ENCODE results near the gene OR6C2. TPM values are rescaled to one million over a fixed set of nuclear protein-coding genes. Genes with fewer than 3 reads are reported as not detected.
"Not testable (repeated sequence)": the region's sequence is repeated elsewhere in the genome, so short reads cannot be mapped to it uniquely, and the experiment has no call there.

Gene OR6C2
- not detected for total RNA-seq

GRCh38 chr12:55443776-55444175 lies at the start of gene OR6C2:
OR6C2 (plus strand) TSS chr12:55444076; CDS start chr12:55452214, 8,138 bp downstream.
- DNase-seq: no peak
- Mint-ChIP-seq H3K9me3 (peaks cover 6% of the 10 kb centered on the region), H3K36me3 (no peaks in the 10 kb centered on the region), H3K27ac (no peak within 1 kb of the TSS), H3K27me3 (peaks cover 15% of the 10 kb centered on the region), H3K4me3 (no peak within 1 kb of the TSS), H3K4me1 (no peaks in the 10 kb centered on the region)
- ATAC-seq (ENCODE audit: low read depth): no peak
- POLR2A ChIA-PET: no interaction called here

- ATAC-seq (ENCODE audit: low read depth) (no peak), DNase-seq (no peak)
- POLR2A ChIA-PET: no interaction called here
- H3K27me3 Mint-ChIP-seq: peaks cover 29% of the 10 kb centered on the region
- H3K4me3 Mint-ChIP-seq: no peak overlapping the region
- H3K4me1 Mint-ChIP-seq: no peaks in the 10 kb centered on the region
- H3K9me3 Mint-ChIP-seq: no peaks in the 10 kb centered on the region
- no peaks in the 10 kb centered on the region for H3K36me3 Mint-ChIP-seq
- no peak overlapping the region for H3K27ac Mint-ChIP-seq
Observed at GRCh38 chr12:55396326-55396725, 47.5 kb upstream of the OR6C2 start.

- Mint-ChIP-seq H3K27ac (no peak within 1 kb of the TSS), H3K27me3 (peaks cover 26% of the 10 kb centered on the region), H3K4me1 (no peaks in the 10 kb centered on the region), H3K4me3 (no peak within 1 kb of the TSS), H3K9me3 (no peaks in the 10 kb centered on the region), H3K36me3 (no peaks in the 10 kb centered on the region)
- POLR2A ChIA-PET: no interaction called here
- ATAC-seq (ENCODE audit: low read depth): no peak
- no peak for DNase-seq
Observed at GRCh38 chr12:55400229-55400628, 43.6 kb upstream of the OR6C2 start, which contains the start of gene OR6C65. OR6C65 (plus strand) TSS chr12:55400529; CDS start chr12:55400529, 0 bp downstream.

- DNase-seq (no peak), ATAC-seq (ENCODE audit: low read depth) (no peak)
- H3K27ac Mint-ChIP-seq: no peak overlapping the region
- POLR2A ChIA-PET: no interaction called here
- H3K9me3 Mint-ChIP-seq: no peaks in the 10 kb centered on the region
- H3K4me1 Mint-ChIP-seq: no peaks in the 10 kb centered on the region
- peaks cover 19% of the 10 kb centered on the region for H3K27me3 Mint-ChIP-seq
- H3K36me3 Mint-ChIP-seq: no peaks in the 10 kb centered on the region
- no peak overlapping the region for H3K4me3 Mint-ChIP-seq
Observed at GRCh38 chr12:55407866-55408265, 36.0 kb upstream of the OR6C2 start.

GRCh38 chr12:55409133-55409532 lies 34.7 kb upstream of the OR6C2 start:
- ATAC-seq (ENCODE audit: low read depth); POLR2A ChIA-PET; H3K4me3 Mint-ChIP-seq; H3K4me1 Mint-ChIP-seq; H3K9me3 Mint-ChIP-seq; H3K36me3 Mint-ChIP-seq; H3K27ac Mint-ChIP-seq; DNase-seq: not testable (repeated sequence)
- H3K27me3 Mint-ChIP-seq: peaks cover 21% of the 10 kb centered on the region

- ATAC-seq (ENCODE audit: low read depth); POLR2A ChIA-PET; DNase-seq; H3K36me3 Mint-ChIP-seq; H3K4me1 Mint-ChIP-seq; H3K9me3 Mint-ChIP-seq; H3K4me3 Mint-ChIP-seq; H3K27ac Mint-ChIP-seq: not testable (repeated sequence)
- peaks cover 35% of the 10 kb centered on the region for H3K27me3 Mint-ChIP-seq
Observed at GRCh38 chr12:55412138-55412537, 31.7 kb upstream of the OR6C2 start.

GRCh38 chr12:55413498-55414388 lies 30.1 kb upstream of the OR6C2 start:
- DNase-seq; H3K4me1 Mint-ChIP-seq; H3K27ac Mint-ChIP-seq; H3K9me3 Mint-ChIP-seq; POLR2A ChIA-PET; H3K36me3 Mint-ChIP-seq; ATAC-seq (ENCODE audit: low read depth); H3K4me3 Mint-ChIP-seq: not testable (repeated sequence)
- H3K27me3 Mint-ChIP-seq: peaks cover 34% of the 10 kb centered on the region

GRCh38 chr12:55414396-55414823 lies 29.5 kb upstream of the OR6C2 start:
- DNase-seq; H3K4me3 Mint-ChIP-seq; POLR2A ChIA-PET; H3K9me3 Mint-ChIP-seq; H3K36me3 Mint-ChIP-seq; H3K27ac Mint-ChIP-seq; ATAC-seq (ENCODE audit: low read depth); H3K4me1 Mint-ChIP-seq: not testable (repeated sequence)
- H3K27me3 Mint-ChIP-seq: peaks cover 34% of the 10 kb centered on the region

- POLR2A ChIA-PET, H3K27ac Mint-ChIP-seq, H3K9me3 Mint-ChIP-seq, H3K4me1 Mint-ChIP-seq, DNase-seq, H3K4me3 Mint-ChIP-seq, H3K36me3 Mint-ChIP-seq: not testable (repeated sequence)
- H3K27me3 Mint-ChIP-seq: peaks cover 34% of the 10 kb centered on the region
- peak; percentile 68 for ATAC-seq (ENCODE audit: low read depth)
Observed at GRCh38 chr12:55414889-55415288, 29.0 kb upstream of the OR6C2 start.

- no peak overlapping the region for H3K27ac Mint-ChIP-seq
- no peaks in the 10 kb centered on the region for H3K9me3 Mint-ChIP-seq
- H3K4me1 Mint-ChIP-seq: peaks cover 4% of the 10 kb centered on the region
- ATAC-seq (ENCODE audit: low read depth) (no peak), DNase-seq (no peak)
- H3K36me3 Mint-ChIP-seq: no peaks in the 10 kb centered on the region
- POLR2A ChIA-PET: no interaction called here
- H3K4me3 Mint-ChIP-seq: no peak overlapping the region
- peaks cover 36% of the 10 kb centered on the region for H3K27me3 Mint-ChIP-seq
Observed at GRCh38 chr12:55416961-55417360, 26.9 kb upstream of the OR6C2 start.

GRCh38 chr12:55420307-55420962 lies 23.4 kb upstream of the OR6C2 start:
- H3K27ac Mint-ChIP-seq: no peak overlapping the region
- no peaks in the 10 kb centered on the region for H3K9me3 Mint-ChIP-seq
- H3K27me3 Mint-ChIP-seq: peaks cover 30% of the 10 kb centered on the region
- no peak overlapping the region for H3K4me3 Mint-ChIP-seq
- no peaks in the 10 kb centered on the region for H3K36me3 Mint-ChIP-seq
- no peak for DNase-seq
- no peak for ATAC-seq (ENCODE audit: low read depth)
- H3K4me1 Mint-ChIP-seq: peaks cover 1% of the 10 kb centered on the region
- POLR2A ChIA-PET: no interaction called here

- no peaks in the 10 kb centered on the region for H3K9me3 Mint-ChIP-seq
Observed at GRCh38 chr12:55425954-55426353, 17.9 kb upstream of the OR6C2 start, which contains the start of gene OR6C76. OR6C76 (plus strand) TSS chr12:55426254; CDS start chr12:55426254, 0 bp downstream.

GRCh38 chr12:55428331-55429243 lies 15.3 kb upstream of the OR6C2 start:
- H3K9me3 Mint-ChIP-seq: no peaks in the 10 kb centered on the region
- H3K36me3 Mint-ChIP-seq: no peaks in the 10 kb centered on the region
- ATAC-seq (ENCODE audit: low read depth) (no peak), DNase-seq (no peak)
- H3K4me3 Mint-ChIP-seq: no peak overlapping the region
- no peak overlapping the region for H3K27ac Mint-ChIP-seq
- POLR2A ChIA-PET: no interaction called here
- H3K4me1 Mint-ChIP-seq: no peaks in the 10 kb centered on the region
- peaks cover 7% of the 10 kb centered on the region for H3K27me3 Mint-ChIP-seq

More at GRCh38 chr12:55425954-55426353, 17.9 kb upstream of the OR6C2 start, which contains the start of gene OR6C76:
- no peak for DNase-seq
- POLR2A ChIA-PET: no interaction called here
- no peak for ATAC-seq (ENCODE audit: low read depth)
- H3K27me3 Mint-ChIP-seq: peaks cover 12% of the 10 kb centered on the region
- no peak within 1 kb of the TSS for H3K27ac Mint-ChIP-seq
- H3K4me3 Mint-ChIP-seq: no peak within 1 kb of the TSS
- no peaks in the 10 kb centered on the region for H3K36me3 Mint-ChIP-seq
- H3K4me1 Mint-ChIP-seq: no peaks in the 10 kb centered on the region
